Caco-2 (cell line): Measurements from ENCODE around the gene MAU2. TPM values are rescaled to one million over a fixed set of nuclear protein-coding genes. Genes with fewer than 3 reads are reported as not detected.

ENCODE experiments used
- BruUV-seq: library from RNA; stranded (reverse); fragments of 400-500 nt; replicated peaks from 2 replicates; lab custom pipeline; 2021; lab: Mats Ljungman, UMichigan
- CTCF ChIA-PET: fragments of 300-600 bp; sonication (Branson Sonifier 250); formaldehyde crosslinking; loops from one replicate; lab custom pipeline; 2022; ENCODE audit warnings: antibody characterized with exemption; lab: Charles Lee
- POLR2A ChIA-PET: fragments of 300-600 bp; sonication (Branson Sonifier 250); formaldehyde crosslinking; loops from one replicate; lab custom pipeline; 2022; ENCODE audit warnings: antibody characterized with exemption; lab: Charles Lee
- DNase-seq, 2 experiments: peaks; one replicate each; pipeline versions ENCODE4 v3.0.0 to v3.0.0-alpha.2; 2020 to 2022
- H3K27me3 ChIP-seq: replicated peaks from 2 replicates; pipeline ENCODE4 v1.6.0; 2011; ENCODE audit warnings: low read length; ENCODE audit not compliant: control insufficient read depth, insufficient read depth
- H3K36me3 ChIP-seq: 2 replicates; pipeline ENCODE4 v1.5.1; 2011; ENCODE audit warnings: low read length; ENCODE audit not compliant: control insufficient read depth, insufficient read depth
- H3K4me1 ChIP-seq: fragments of 250-450 bp; sonication (Bioruptor Pico); 2 replicates; pipeline ENCODE4 v1.5.1; 2020; ENCODE audit warnings: mild to moderate bottlenecking
- H3K4me3 ChIP-seq: 2 replicates; pipeline ENCODE4 v1.5.1; 2011; ENCODE audit warnings: low read depth, mild to moderate bottlenecking, control low read depth, low read length
- H3K9me3 ChIP-seq: fragments of 250-450 bp; sonication (Bioruptor Pico); 2 replicates; pipeline ENCODE4 v1.5.1; 2020; ENCODE audit warnings: mild to moderate bottlenecking, moderate library complexity
- H3K27ac Mint-ChIP-seq: one replicate; pipeline ENCODE4 v1.8.0; 2022; ENCODE audit warnings: mixed read lengths; ENCODE audit not compliant: unreplicated experiment
- H3K27me3 Mint-ChIP-seq: one replicate; pipeline ENCODE4 v1.8.0; 2022; ENCODE audit warnings: mixed read lengths; ENCODE audit not compliant: insufficient read depth, unreplicated experiment
- H3K36me3 Mint-ChIP-seq: one replicate; pipeline ENCODE4 v1.8.0; 2022; ENCODE audit warnings: mild to moderate bottlenecking, mixed read lengths; ENCODE audit not compliant: insufficient read depth, unreplicated experiment
- H3K4me1 Mint-ChIP-seq: one replicate; pipeline ENCODE4 v1.8.0; 2022; ENCODE audit warnings: low read depth, mixed read lengths; ENCODE audit not compliant: unreplicated experiment
- H3K4me3 Mint-ChIP-seq: one replicate; pipeline ENCODE4 v1.8.0; 2022; ENCODE audit warnings: mild to moderate bottlenecking, moderate library complexity, mixed read lengths; ENCODE audit not compliant: unreplicated experiment
- H3K9me3 Mint-ChIP-seq: one replicate; pipeline ENCODE4 v1.8.0; 2022; ENCODE audit warnings: mixed read lengths; ENCODE audit not compliant: unreplicated experiment
- intact Hi-C: fragments of 100-400 bp; cut with micrococcal nuclease; formaldehyde crosslinking; loops from one replicate; pipeline ENCODE4 v1.10.0; 2022; ENCODE audit not compliant: unreplicated experiment
- total RNA-seq: library from RNA; stranded (reverse); gene quantifications from 2 replicates; pipeline ENCODE4 v1.2.3, GENCODE V29; 2022
- TF ChIP-seq, protein P1 (sequence below), 2 experiments: fragments of 200-600 bp in 1 of 2; IDR thresholded peaks; 1 replicate in 1 of 2; 2 replicates in 1 of 2; pipeline versions ENCODE4 v1.5.1 to v1.8.0; 2011 to 2022; ENCODE audit warnings: antibody characterized with exemption in 1 of 2, control low read depth in 1 of 2, inconsistent platforms in 1 of 2, low read depth in 1 of 2, low read length in 1 of 2, mild to moderate bottlenecking in 1 of 2, moderate library complexity in 1 of 2; ENCODE audit not compliant: insufficient read depth in 1 of 2, severe bottlenecking in 1 of 2, unreplicated experiment in 1 of 2

MAU2 gene
- total RNA-seq, 1 experiment from 2014 or later = 51.3 TPM

DNA sequence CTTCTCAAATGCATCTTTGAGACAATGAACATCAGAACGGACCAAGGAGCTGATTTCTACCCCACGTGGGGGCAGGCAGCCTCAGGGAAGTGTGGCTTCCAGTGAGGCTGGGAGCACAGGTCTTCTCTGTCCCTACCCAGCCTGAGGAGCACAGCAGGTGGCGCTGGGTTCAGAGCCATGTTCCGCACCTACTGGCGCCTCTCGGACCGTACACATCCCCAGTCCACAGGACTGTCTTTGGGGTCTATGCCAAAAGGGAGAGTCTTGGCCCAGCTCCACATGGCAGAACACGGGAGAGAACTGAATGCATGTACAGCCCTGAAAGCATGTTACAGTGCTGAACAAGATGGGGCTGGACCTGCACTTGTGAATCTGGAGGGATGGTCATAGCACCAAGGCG, 22.9 kb upstream of the MAU2 start:
- Mint-ChIP-seq H3K36me3 (peaks cover 22% of the 10 kb centered on the region), H3K27ac (no peak overlapping the region), H3K4me3 (no peak overlapping the region), H3K27me3 (no peaks in the 10 kb centered on the region), H3K4me1 (no peaks in the 10 kb centered on the region), H3K9me3 (no peaks in the 10 kb centered on the region)
- H3K27me3 ChIP-seq = no peaks in the 10 kb centered on the region
- TF ChIP-seq, protein P1, sequence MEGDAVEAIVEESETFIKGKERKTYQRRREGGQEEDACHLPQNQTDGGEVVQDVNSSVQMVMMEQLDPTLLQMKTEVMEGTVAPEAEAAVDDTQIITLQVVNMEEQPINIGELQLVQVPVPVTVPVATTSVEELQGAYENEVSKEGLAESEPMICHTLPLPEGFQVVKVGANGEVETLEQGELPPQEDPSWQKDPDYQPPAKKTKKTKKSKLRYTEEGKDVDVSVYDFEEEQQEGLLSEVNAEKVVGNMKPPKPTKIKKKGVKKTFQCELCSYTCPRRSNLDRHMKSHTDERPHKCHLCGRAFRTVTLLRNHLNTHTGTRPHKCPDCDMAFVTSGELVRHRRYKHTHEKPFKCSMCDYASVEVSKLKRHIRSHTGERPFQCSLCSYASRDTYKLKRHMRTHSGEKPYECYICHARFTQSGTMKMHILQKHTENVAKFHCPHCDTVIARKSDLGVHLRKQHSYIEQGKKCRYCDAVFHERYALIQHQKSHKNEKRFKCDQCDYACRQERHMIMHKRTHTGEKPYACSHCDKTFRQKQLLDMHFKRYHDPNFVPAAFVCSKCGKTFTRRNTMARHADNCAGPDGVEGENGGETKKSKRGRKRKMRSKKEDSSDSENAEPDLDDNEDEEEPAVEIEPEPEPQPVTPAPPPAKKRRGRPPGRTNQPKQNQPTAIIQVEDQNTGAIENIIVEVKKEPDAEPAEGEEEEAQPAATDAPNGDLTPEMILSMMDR (IDR thresholded peaks at IDR 0.05; ENCODE audit: insufficient read depth in 1 of 2, low read depth in 1 of 2, low read length in 1 of 2, severe bottlenecking in 1 of 2, unreplicated experiment in 1 of 2) = no peak
- POLR2A ChIA-PET = no interaction called here
- no peaks in the 10 kb centered on the region for H3K4me1 ChIP-seq
- no peaks in the 10 kb centered on the region; the same call in 1 of the 2 replicates for H3K36me3 ChIP-seq
- H3K9me3 ChIP-seq = no peaks in the 10 kb centered on the region
- intact Hi-C loops = no loop called here
- no peak for DNase-seq
- H3K4me3 ChIP-seq = no peak overlapping the region
- CTCF ChIA-PET = interaction anchor here (1.0 kb wide), 1 partner anchor 13 kb away, joined by 3 read pairs; no protein-coding TSS in a partner anchor
- no TSS peak for BruUV-seq

DNA sequence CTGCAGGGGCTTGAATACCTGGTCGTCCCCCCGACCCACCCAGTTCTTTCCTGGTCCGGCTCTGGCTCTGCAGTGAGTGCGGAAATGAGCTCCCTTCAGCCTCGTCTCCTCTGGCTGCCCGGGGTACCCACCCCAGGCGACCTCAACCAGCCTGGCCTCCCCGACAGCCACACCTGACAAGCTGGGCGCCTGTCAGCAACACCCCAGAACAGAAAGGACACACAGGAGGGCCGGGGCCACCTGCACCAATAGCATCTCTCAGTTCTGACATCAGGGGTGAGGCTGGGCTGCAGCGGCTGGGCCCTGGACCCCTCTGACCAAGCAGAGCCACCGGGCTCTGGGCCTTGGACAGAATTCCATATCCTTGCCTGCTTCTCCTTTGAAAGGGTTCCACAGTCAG, 20.0 kb upstream of the MAU2 start:
- H3K9me3 Mint-ChIP-seq = no peaks in the 10 kb centered on the region
- intact Hi-C loops = no loop called here
- no peaks in the 10 kb centered on the region for H3K4me1 ChIP-seq
- H3K27me3 ChIP-seq = no peaks in the 10 kb centered on the region
- H3K36me3 Mint-ChIP-seq = peaks cover 14% of the 10 kb centered on the region
- H3K27ac Mint-ChIP-seq = no peak overlapping the region
- H3K9me3 ChIP-seq = no peaks in the 10 kb centered on the region
- POLR2A ChIA-PET = no interaction called here
- no peaks in the 10 kb centered on the region for H3K4me1 Mint-ChIP-seq
- CTCF ChIA-PET = no interaction called here
- no peak for DNase-seq
- BruUV-seq = no TSS peak
- TF ChIP-seq, protein P1 (IDR thresholded peaks at IDR 0.05; ENCODE audit: insufficient read depth in 1 of 2, low read depth in 1 of 2, low read length in 1 of 2, severe bottlenecking in 1 of 2, unreplicated experiment in 1 of 2) = no peak
- H3K4me3 Mint-ChIP-seq = no peak overlapping the region
- no peaks in the 10 kb centered on the region; the same call in 1 of the 2 replicates for H3K36me3 ChIP-seq
- H3K27me3 Mint-ChIP-seq = no peaks in the 10 kb centered on the region
- no peak overlapping the region for H3K4me3 ChIP-seq

DNA sequence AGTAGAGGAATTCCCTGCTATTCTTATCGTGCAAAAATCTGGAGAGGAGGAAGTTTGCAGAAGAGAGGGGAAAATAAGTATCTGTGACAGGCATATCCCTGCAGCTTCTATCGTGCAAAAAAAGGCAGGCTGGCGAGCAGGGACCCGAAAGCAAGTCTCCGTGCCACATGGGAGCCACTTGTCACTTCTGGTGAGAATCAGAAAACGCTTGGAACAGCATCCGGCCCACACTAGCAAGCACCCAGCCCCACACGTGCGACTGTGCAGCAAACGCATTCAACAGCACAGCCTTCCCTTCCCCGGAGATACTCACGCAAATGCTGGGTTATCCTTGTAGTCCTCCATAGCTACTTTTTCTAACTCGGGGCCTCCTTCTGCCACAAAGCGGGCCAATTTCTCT, 17.2 kb upstream of the MAU2 start:
- no peak overlapping the region for H3K4me3 Mint-ChIP-seq

More for the DNA sequence above, 17.2 kb upstream of the MAU2 start:
- TF ChIP-seq, protein P1 (IDR thresholded peaks at IDR 0.05; ENCODE audit: insufficient read depth in 1 of 2, low read depth in 1 of 2, low read length in 1 of 2, severe bottlenecking in 1 of 2, unreplicated experiment in 1 of 2) = no peak
- no peaks in the 10 kb centered on the region for H3K27me3 Mint-ChIP-seq
- Histone ChIP-seq H3K4me1 (no peaks in the 10 kb centered on the region), H3K9me3 (no peaks in the 10 kb centered on the region), H3K27me3 (no peaks in the 10 kb centered on the region), H3K4me3 (no peak overlapping the region), H3K36me3 (no peaks in the 10 kb centered on the region; the same call in 1 of the 2 replicates)
- no peak overlapping the region for H3K27ac Mint-ChIP-seq
- no peaks in the 10 kb centered on the region for H3K4me1 Mint-ChIP-seq
- CTCF ChIA-PET = interaction anchor here (0.9 kb wide), 1 partner anchor 27 kb away, joined by 3 read pairs; no protein-coding TSS in a partner anchor
- POLR2A ChIA-PET = no interaction called here
- H3K9me3 Mint-ChIP-seq = no peaks in the 10 kb centered on the region
- BruUV-seq = no TSS peak
- peaks cover 31% of the 10 kb centered on the region for H3K36me3 Mint-ChIP-seq
- DNase-seq = no peak
- intact Hi-C loops = no loop called here
